HG03571 (cell line): Measurements from ENCODE around the gene KAZN.

Source experiments
- ATAC-seq: cut with Tn5 transposase; IDR thresholded peaks from one replicate; pipeline ENCODE4 v1.9.1; 2021; ENCODE audit not compliant: unreplicated experiment

The KAZN gene

GRCh38 chr1:14639291-14640050 lies 41.0 kb downstream of the KAZN start:
- no peak for ATAC-seq

GRCh38 chr1:14642712-14643111 lies 44.2 kb downstream of the KAZN start:
- no peak for ATAC-seq

- ATAC-seq: no peak
Observed at GRCh38 chr1:14646973-14647372, 48.5 kb downstream of the KAZN start.

- no peak for ATAC-seq
Observed at GRCh38 chr1:14647777-14648176, 49.3 kb downstream of the KAZN start.

GRCh38 chr1:14648391-14648790 lies 49.9 kb downstream of the KAZN start:
- ATAC-seq: no peak

- ATAC-seq: no peak
Observed at GRCh38 chr1:14648896-14649855, 50.7 kb downstream of the KAZN start.

GRCh38 chr1:14649976-14650375 lies 51.5 kb downstream of the KAZN start:
- no peak for ATAC-seq

GRCh38 chr1:14650951-14651350 lies 52.5 kb downstream of the KAZN start:
- no peak for ATAC-seq

GRCh38 chr1:14652840-14653239 lies 54.4 kb downstream of the KAZN start:
- no peak for ATAC-seq

- no peak for ATAC-seq
Observed at GRCh38 chr1:14653461-14653960, 55.0 kb downstream of the KAZN start.

GRCh38 chr1:14654554-14654953 lies 56.1 kb downstream of the KAZN start:
- ATAC-seq: no peak

GRCh38 chr1:14655385-14655784 lies 56.9 kb downstream of the KAZN start:
- ATAC-seq: no peak

GRCh38 chr1:14656384-14656937 lies 58.0 kb downstream of the KAZN start:
- ATAC-seq: no peak

- ATAC-seq: no peak
Observed at GRCh38 chr1:14658642-14659041, 60.2 kb downstream of the KAZN start.

- no peak for ATAC-seq
Observed at GRCh38 chr1:14659913-14660312, 61.4 kb downstream of the KAZN start.

- ATAC-seq: no peak
Observed at GRCh38 chr1:14660801-14661200, 62.3 kb downstream of the KAZN start.

GRCh38 chr1:14661222-14661621 lies 62.7 kb downstream of the KAZN start:
- ATAC-seq: no peak

GRCh38 chr1:14662116-14662515 lies 63.6 kb downstream of the KAZN start:
- ATAC-seq: no peak

- no peak for ATAC-seq
Observed at GRCh38 chr1:14663773-14664172, 65.3 kb downstream of the KAZN start.

- no peak for ATAC-seq
Observed at GRCh38 chr1:14666373-14666772, 67.9 kb downstream of the KAZN start.

GRCh38 chr1:14666962-14667650 lies 68.6 kb downstream of the KAZN start:
- ATAC-seq: no peak
